Measurements from ENCODE around the gene MPIG6B.
"Not testable (repeated sequence)": the region's sequence is repeated elsewhere in the genome, so short reads cannot be mapped to it uniquely, and the experiment has no call there.

The MPIG6B gene

GRCh38 chr6:31701666-31702404 lies 21.3 kb upstream of the MPIG6B start:
- DNase-seq, result no peak

- no peak for DNase-seq
Observed at GRCh38 chr6:31702405-31702818, 20.8 kb upstream of the MPIG6B start.

GRCh38 chr6:31702819-31703716 lies 20.1 kb upstream of the MPIG6B start, which contains the start of gene ABHD16A:
ABHD16A (minus strand) TSS chr6:31703324; CDS start chr6:31703281, 43 bp downstream.
- peak; percentile 98 for DNase-seq

GRCh38 chr6:31705931-31706330 lies 17.2 kb upstream of the MPIG6B start:
- DNase-seq, result no peak

GRCh38 chr6:31706599-31706998 lies 16.6 kb upstream of the MPIG6B start, which contains the start of gene LY6G6F:
LY6G6F (plus strand) TSS chr6:31706866; CDS start chr6:31706907, 41 bp downstream.
- no peak for DNase-seq

GRCh38 chr6:31707701-31708100 lies 15.5 kb upstream of the MPIG6B start:
- DNase-seq, result no peak

- DNase-seq, result no peak
Observed at GRCh38 chr6:31708224-31708623, 14.9 kb upstream of the MPIG6B start.

GRCh38 chr6:31709157-31709556 lies 14.0 kb upstream of the MPIG6B start:
- DNase-seq, result not testable (repeated sequence)

- no peak for DNase-seq
Observed at GRCh38 chr6:31710523-31711219, 12.5 kb upstream of the MPIG6B start.

GRCh38 chr6:31711233-31711632 lies 11.9 kb upstream of the MPIG6B start:
- no peak for DNase-seq

- no peak for DNase-seq
Observed at GRCh38 chr6:31712296-31712695, 10.9 kb upstream of the MPIG6B start.

- no peak for DNase-seq
Observed at GRCh38 chr6:31713465-31713864, 9.7 kb upstream of the MPIG6B start.

GRCh38 chr6:31713991-31714684 lies 9.0 kb upstream of the MPIG6B start:
- no peak for DNase-seq

- DNase-seq, result no peak
Observed at GRCh38 chr6:31715022-31715958, 7.9 kb upstream of the MPIG6B start, which contains the start of gene LY6G6D. LY6G6D (plus strand) TSS chr6:31715348; CDS start chr6:31715356, 8 bp downstream.

- DNase-seq, result no peak
Observed at GRCh38 chr6:31717499-31718222, 5.5 kb upstream of the MPIG6B start.

- no peak for DNase-seq
Observed at GRCh38 chr6:31718265-31718664, 4.9 kb upstream of the MPIG6B start.

- no peak for DNase-seq
Observed at GRCh38 chr6:31719001-31719400, 4.2 kb upstream of the MPIG6B start.

- no peak for DNase-seq
Observed at GRCh38 chr6:31720196-31720770, 2.9 kb upstream of the MPIG6B start.

GRCh38 chr6:31721351-31722020 lies 1.7 kb upstream of the MPIG6B start, which contains the start of gene LY6G6C:
LY6G6C (minus strand) TSS chr6:31721746; CDS start chr6:31721679, 67 bp downstream.
- DNase-seq, result no peak

All from HCEC 1CT (cell line).